Measurements from ENCODE around the gene IRX6. TPM values are rescaled to one million over a fixed set of nuclear protein-coding genes. Genes with fewer than 3 reads are reported as not detected.

IRX6 gene
- under 1 TPM in 1 of 4 donors, not detected in 3; 0.14 TPM for total RNA-seq

DNA sequence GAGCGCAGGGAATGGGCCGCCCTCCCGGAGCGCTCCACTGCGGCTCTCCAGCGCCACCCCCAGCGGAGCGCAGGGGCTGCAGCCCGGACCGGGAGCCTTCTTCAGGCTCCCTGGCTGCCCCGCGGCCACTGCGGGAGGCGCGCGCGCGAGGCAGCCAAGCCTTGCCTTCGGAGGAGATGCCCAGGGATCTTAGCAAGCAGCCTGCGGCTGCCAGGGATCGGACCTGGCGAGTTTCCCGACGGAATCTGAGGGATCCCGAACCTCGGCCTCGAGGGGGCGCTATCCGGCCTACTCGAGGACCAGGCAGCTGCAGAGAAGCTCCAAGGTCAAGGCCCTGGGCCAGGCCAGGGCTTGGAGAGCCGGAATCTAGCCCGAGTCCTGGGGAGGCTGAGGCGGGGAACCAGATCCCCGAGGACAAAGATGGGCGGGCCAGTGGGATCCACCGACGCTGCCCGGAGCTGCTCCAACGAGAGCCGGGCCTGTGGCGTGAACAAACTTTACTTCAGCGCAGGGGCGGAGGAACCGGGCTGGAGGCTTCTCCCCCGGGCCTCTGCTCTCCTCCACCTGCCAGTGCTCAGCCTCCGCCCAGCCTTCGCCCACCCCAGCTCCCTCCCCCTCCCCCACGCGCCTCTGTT lies at the start of gene IRX6:
Gene IRX6 (plus strand): TSS at position 567 of the 635 bp plus-strand sequence. CDS start 889 bp downstream, outside the sequence.
- no peaks in the 10 kb centered on the region for H3K36me3 ChIP-seq
- intact Hi-C loops (cut with DNase I; ENCODE audit: low total_unique reads) = no loop called here
- no peak within 1 kb of the TSS for H3K4me3 ChIP-seq
- no peaks in the 10 kb centered on the region for H3K4me1 ChIP-seq
- peaks cover 0 to 4% of the 10 kb centered on the region in 2 donors for H3K27me3 ChIP-seq
- TF ChIP-seq CTCF (IDR thresholded peaks at IDR 0.05) (no peak), POLR2A (IDR thresholded peaks at IDR 0.05) (no peak)
- H3K27ac ChIP-seq = no peak within 1 kb of the TSS
- H3K9me3 ChIP-seq = no peaks in the 10 kb centered on the region
- no peak for DNase-seq

DNA sequence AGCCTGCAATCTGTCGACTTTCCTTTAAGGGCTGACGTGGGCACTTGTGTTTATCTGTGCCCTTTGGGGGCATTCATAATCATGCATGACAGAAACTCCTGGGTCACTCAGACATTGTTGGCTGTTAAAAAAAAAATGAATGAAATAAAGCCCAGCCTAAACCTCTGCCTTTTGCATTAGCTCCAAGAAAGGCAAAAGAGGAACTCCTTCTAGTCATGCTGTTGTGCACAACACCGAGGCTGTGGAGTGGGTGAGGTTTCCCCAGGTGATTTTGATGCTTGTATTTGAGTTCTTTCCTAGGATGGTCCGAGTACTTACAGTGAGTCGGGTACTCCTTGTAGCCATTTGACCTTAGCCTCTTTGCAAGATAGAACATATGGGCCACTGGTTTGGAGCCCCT lies 49.6 kb upstream of the IRX6 start:
- DNase-seq = no peak
- intact Hi-C loops (cut with DNase I; ENCODE audit: low total_unique reads) = no loop called here
- TF ChIP-seq CTCF (IDR thresholded peaks at IDR 0.05) (no peak), POLR2A (IDR thresholded peaks at IDR 0.05) (no peak)
- H3K4me1 ChIP-seq = no peaks in the 10 kb centered on the region
- no peaks in the 10 kb centered on the region for H3K27me3 ChIP-seq
- no peak overlapping the region for H3K27ac ChIP-seq
- H3K4me3 ChIP-seq = no peak overlapping the region
- H3K9me3 ChIP-seq = no peaks in the 10 kb centered on the region
- H3K36me3 ChIP-seq = no peaks in the 10 kb centered on the region

- Histone ChIP-seq H3K4me1 (no peaks in the 10 kb centered on the region), H3K27me3 (no peaks in the 10 kb centered on the region), H3K9me3 (no peaks in the 10 kb centered on the region), H3K36me3 (no peaks in the 10 kb centered on the region), H3K4me3 (no peak overlapping the region), H3K27ac (no peak overlapping the region)
- TF ChIP-seq POLR2A (IDR thresholded peaks at IDR 0.05) = no peak
- TF ChIP-seq CTCF (IDR thresholded peaks at IDR 0.05) = no peak
- no peak for DNase-seq
- intact Hi-C loops (cut with DNase I; ENCODE audit: low total_unique reads) = no loop called here
Observed at GRCh38 chr16:55275167-55275566, 48.8 kb upstream of the IRX6 start.

GRCh38 chr16:55275869-55276268 lies 48.1 kb upstream of the IRX6 start:
- Histone ChIP-seq H3K9me3 (no peaks in the 10 kb centered on the region), H3K36me3 (no peaks in the 10 kb centered on the region), H3K4me3 (no peak overlapping the region), H3K4me1 (no peaks in the 10 kb centered on the region), H3K27me3 (no peaks in the 10 kb centered on the region), H3K27ac (no peak overlapping the region)
- intact Hi-C loops (cut with DNase I; ENCODE audit: low total_unique reads) = no loop called here
- no peak for DNase-seq
- TF ChIP-seq POLR2A (IDR thresholded peaks at IDR 0.05) (no peak), CTCF (IDR thresholded peaks at IDR 0.05) (no peak)

- H3K4me3 ChIP-seq = no peak overlapping the region
- no peaks in the 10 kb centered on the region for H3K27me3 ChIP-seq
- H3K27ac ChIP-seq = no peak overlapping the region
- H3K9me3 ChIP-seq = no peaks in the 10 kb centered on the region
- DNase-seq = no peak
- H3K4me1 ChIP-seq = no peaks in the 10 kb centered on the region
- no peak for TF ChIP-seq CTCF (IDR thresholded peaks at IDR 0.05)
- no peak for TF ChIP-seq POLR2A (IDR thresholded peaks at IDR 0.05)
- intact Hi-C loops (cut with DNase I; ENCODE audit: low total_unique reads) = no loop called here
- H3K36me3 ChIP-seq = no peaks in the 10 kb centered on the region
Observed at GRCh38 chr16:55277536-55277935, 46.5 kb upstream of the IRX6 start.

All from uterus (tissue), 4 donors.